Thoracic aorta (tissue), 2 donors: ENCODE results near the gene PKD2L2. TPM values are rescaled to one million over a fixed set of nuclear protein-coding genes. Genes with fewer than 3 reads are reported as not detected.
A peak's percentile ranks its signal among the peaks of the same experiment; 100 is the strongest.

Source experiments
- ATAC-seq: fragments of 150-250 bp; one replicate; pipeline ENCODE4 v1.8.0; 2017; ENCODE audit warnings: low read depth; ENCODE audit not compliant: insufficient number of reproducible peaks, low FRiP score
- DNase-seq: peaks from one replicate; pipeline ENCODE4 v3.0.0-alpha.2; 2020; ENCODE audit warnings: low spot score
- H3K27ac ChIP-seq, 2 donors: fragments of 200-600 bp; sonication (generic); 1 replicate in 1 of 2; 2 replicates in 1 of 2; pipeline ENCODE4 v1.5.1; 2016; ENCODE audit warnings: mild to moderate bottlenecking in 2 of 2, moderate library complexity in 2 of 2
- H3K27me3 ChIP-seq: fragments of 200-600 bp; sonication (generic); replicated peaks from 2 replicates; pipeline ENCODE4 v1.6.0; 2016; ENCODE audit warnings: mild to moderate bottlenecking; ENCODE audit not compliant: insufficient read depth
- H3K36me3 ChIP-seq: fragments of 200-600 bp; sonication (generic); one replicate; pipeline ENCODE4 v1.5.1; 2016
- H3K4me1 ChIP-seq, 2 donors: fragments of 200-600 bp; sonication (generic); 1 replicate in 1 of 2; 2 replicates in 1 of 2; pipeline versions ENCODE4 v1.5.1 to v1.6.0; 2016; ENCODE audit warnings: low read depth in 2 of 2, mild to moderate bottlenecking in 1 of 2; ENCODE audit not compliant: control insufficient read depth in 1 of 2
- H3K4me3 ChIP-seq: fragments of 200-600 bp; sonication (generic); 2 replicates; pipeline ENCODE4 v1.5.1; 2016; ENCODE audit warnings: mild to moderate bottlenecking
- H3K9me3 ChIP-seq: fragments of 200-600 bp; sonication (generic); 2 replicates; pipeline ENCODE4 v1.5.1; 2016
- CTCF ChIP-seq: fragments of 200-600 bp; sonication (generic); IDR thresholded peaks from one replicate; pipeline ENCODE4 v1.5.1; 2019; ENCODE audit warnings: antibody characterized with exemption
- total RNA-seq, 2 donors: library from RNA; depleted of rRNA; stranded (reverse); fragments of >200 nt; gene quantifications; one replicate each; pipeline versions ENCODE4 v1.1.0 to v1.2.3, GENCODE V29; 2016

PKD2L2 gene
- total RNA-seq, 2 donors from 2014 or later, result not detected

GRCh38 chr5:137871571-137871970 is 17.7 kb upstream of the PKD2L2 start:
- Histone ChIP-seq H3K27me3 (no peaks in the 10 kb centered on the region), H3K9me3 (no peaks in the 10 kb centered on the region), H3K27ac (no peak overlapping the region), H3K4me1 (no peaks in the 10 kb centered on the region), H3K4me3 (no peak overlapping the region), H3K36me3 (no peaks in the 10 kb centered on the region)
- no peak for TF ChIP-seq CTCF
- no peak for DNase-seq
- no peak for ATAC-seq

GRCh38 chr5:137872466-137872865 is 16.8 kb upstream of the PKD2L2 start:
- DNase-seq (no peak), ATAC-seq (no peak)
- H3K27ac ChIP-seq, result no peak overlapping the region
- H3K4me1 ChIP-seq, result no peaks in the 10 kb centered on the region
- H3K4me3 ChIP-seq, result no peak overlapping the region
- H3K9me3 ChIP-seq, result no peaks in the 10 kb centered on the region
- no peaks in the 10 kb centered on the region for H3K27me3 ChIP-seq
- no peaks in the 10 kb centered on the region for H3K36me3 ChIP-seq
- no peak for TF ChIP-seq CTCF

- no peak overlapping the region for H3K4me3 ChIP-seq
- no peak for TF ChIP-seq CTCF
- H3K9me3 ChIP-seq, result no peaks in the 10 kb centered on the region
- no peak overlapping the region for H3K27ac ChIP-seq
- DNase-seq, result no peak
- H3K4me1 ChIP-seq, result peaks cover 2 to 14% of the 10 kb centered on the region in 2 donors
- H3K36me3 ChIP-seq, result no peaks in the 10 kb centered on the region
- H3K27me3 ChIP-seq, result no peaks in the 10 kb centered on the region
- no peak for ATAC-seq
Measured at GRCh38 chr5:137876101-137876500, 13.2 kb upstream of the PKD2L2 start.

- no peaks in the 10 kb centered on the region for H3K36me3 ChIP-seq
- DNase-seq (no peak), ATAC-seq (peak; percentile 84)
- no peak for TF ChIP-seq CTCF
- H3K4me1 ChIP-seq, result peaks cover 4 to 17% of the 10 kb centered on the region in 2 donors
- peak overlapping the region; percentile 29 for H3K4me3 ChIP-seq
- H3K27me3 ChIP-seq, result no peaks in the 10 kb centered on the region
- H3K27ac ChIP-seq, result peak overlapping the region; percentile 81 to 83
- no peaks in the 10 kb centered on the region for H3K9me3 ChIP-seq
Measured at GRCh38 chr5:137880313-137880712, 8.9 kb upstream of the PKD2L2 start.

- Histone ChIP-seq H3K9me3 (no peaks in the 10 kb centered on the region), H3K36me3 (no peaks in the 10 kb centered on the region), H3K4me3 (no peak overlapping the region), H3K4me1 (peaks cover 5 to 24% of the 10 kb centered on the region in 2 donors), H3K27me3 (no peaks in the 10 kb centered on the region), H3K27ac (peak overlapping the region; percentile 78 to 89)
- DNase-seq (no peak), ATAC-seq (no peak)
- TF ChIP-seq CTCF, result no peak
Measured at GRCh38 chr5:137887831-137888230, 1.4 kb upstream of the PKD2L2 start.
